Liver (tissue), 9 donors: Measurements from ENCODE around the gene TEX264. TPM values are rescaled to one million over a fixed set of nuclear protein-coding genes. Genes with fewer than 3 reads are reported as not detected.

Source experiments
- DNase-seq: peaks from one replicate; pipeline ENCODE4 v3.0.0-alpha.2; 2017; ENCODE audit warnings: low spot score
- H3K27ac ChIP-seq, 2 donors: one replicate each; pipeline ENCODE4 v1.7.0; 2013; ENCODE audit warnings: inconsistent platforms in 2 of 2, low read length in 2 of 2, control low read depth in 1 of 2, low read depth in 1 of 2, mild to moderate bottlenecking in 1 of 2
- H3K27me3 ChIP-seq, 4 donors: one replicate each; pipeline versions ENCODE4 v1.6.1 to v1.7.0; 2013; ENCODE audit warnings: low read length in 3 of 4, inconsistent platforms in 1 of 4, mild to moderate bottlenecking in 1 of 4, moderate library complexity in 1 of 4; ENCODE audit not compliant: control insufficient read depth in 4 of 4, insufficient read depth in 4 of 4
- H3K36me3 ChIP-seq, 4 donors: one replicate each; pipeline versions ENCODE4 v1.6.1 to v1.7.0; 2013; ENCODE audit warnings: low read length in 3 of 4, mild to moderate bottlenecking in 3 of 4, low read depth in 1 of 4, moderate library complexity in 1 of 4; ENCODE audit not compliant: control insufficient read depth in 4 of 4, insufficient read depth in 3 of 4
- H3K4me1 ChIP-seq, 4 donors: one replicate each; pipeline versions ENCODE4 v1.6.1 to v1.7.0; 2013; ENCODE audit warnings: low read length in 3 of 4, mild to moderate bottlenecking in 3 of 4, moderate library complexity in 1 of 4; ENCODE audit not compliant: control insufficient read depth in 4 of 4, insufficient read depth in 4 of 4
- H3K4me3 ChIP-seq, 3 donors: one replicate each; pipeline versions ENCODE4 v1.6.1 to v1.7.0; 2013; ENCODE audit warnings: low read length in 3 of 3, control low read depth in 1 of 3, low read depth in 1 of 3, mild to moderate bottlenecking in 1 of 3
- H3K9ac ChIP-seq, 2 donors: one replicate each; pipeline ENCODE4 v1.7.0; 2013; ENCODE audit warnings: low read length in 2 of 2, mild to moderate bottlenecking in 2 of 2, moderate library complexity in 2 of 2, control low read depth in 1 of 2, low read depth in 1 of 2
- H3K9me3 ChIP-seq, 4 donors: one replicate each; pipeline versions ENCODE4 v1.6.1 to v1.7.0; 2013; ENCODE audit warnings: low read length in 3 of 4; ENCODE audit not compliant: control insufficient read depth in 4 of 4
- EGR1 ChIP-seq, 2 donors: IDR thresholded peaks; 2 replicates each; pipeline ENCODE4 v1.6.1; 2016 to 2018; ENCODE audit warnings: antibody characterized with exemption in 2 of 2, low read depth in 2 of 2
- FOXA2 ChIP-seq: IDR thresholded peaks from 2 replicates; pipeline ENCODE4 v1.6.1; 2016; ENCODE audit warnings: antibody characterized with exemption
- GABPA ChIP-seq, 2 donors: IDR thresholded peaks in 1 of 2; conservative IDR thresholded peaks in 1 of 2; 2 replicates each; pipeline ENCODE4 v1.6.1; 2016; ENCODE audit warnings: antibody characterized with exemption in 2 of 2, mild to moderate bottlenecking in 1 of 2, moderate library complexity in 1 of 2
- HNF4A ChIP-seq, 2 donors: conservative IDR thresholded peaks; 2 replicates each; pipeline ENCODE4 v1.6.1; 2016; ENCODE audit warnings: antibody characterized with exemption in 2 of 2, mild to moderate bottlenecking in 2 of 2
- JUND ChIP-seq, 2 donors: IDR thresholded peaks; 2 replicates each; pipeline ENCODE4 v1.6.1; 2016; ENCODE audit warnings: antibody characterized with exemption in 2 of 2
- RAD21 ChIP-seq, 2 donors: IDR thresholded peaks; 2 replicates each; pipeline ENCODE4 v1.6.1; 2016; ENCODE audit warnings: antibody characterized with exemption in 2 of 2, mild to moderate bottlenecking in 2 of 2
- RXRA ChIP-seq, 2 donors: IDR thresholded peaks; 2 replicates each; pipeline ENCODE4 v1.6.1; 2017 to 2018; ENCODE audit warnings: antibody characterized with exemption in 2 of 2, mild to moderate bottlenecking in 1 of 2
- SP1 ChIP-seq: IDR thresholded peaks from 2 replicates; pipeline ENCODE4 v1.6.1; 2018; ENCODE audit warnings: antibody characterized with exemption, mild to moderate bottlenecking
- TAF1 ChIP-seq: conservative IDR thresholded peaks from 2 replicates; pipeline ENCODE4 v1.6.1; 2016; ENCODE audit warnings: antibody characterized with exemption, mild to moderate bottlenecking
- YY1 ChIP-seq: IDR thresholded peaks from 2 replicates; pipeline ENCODE4 v1.6.1; 2016; ENCODE audit warnings: antibody characterized with exemption, mild to moderate bottlenecking
- whole genome bisulfite sequencing: extraction: QIAGEN DNeasy Blood & Tissue Kit; methylation state at CpG from one replicate; pipeline ENCODE4 v1.1.7; 2013; 5-methylcytosine and 5-hydroxymethylcytosine counted together
- polyA plus RNA-seq, 2 donors: library from polyadenylated mRNA; stranded (reverse) in 1 of 2; unstranded in 1 of 2; fragments of 200-250 nt in 1 of 2; fragments of >200 nt in 1 of 2; fragmentation: Nextera tagmentation in 1 of 2; extraction: Ambion mirVana in 1 of 2; gene quantifications; one replicate each; pipeline versions ENCODE4 v1.2.1 to v1.2.3, GENCODE V29; 2013 to 2015
- total RNA-seq, 2 donors: library from RNA; depleted of rRNA; stranded (reverse); fragments of >200 nt; gene quantifications; one replicate each; pipeline ENCODE4 v1.2.3, GENCODE V29; 2014
- TF ChIP-seq, protein P1 (sequence below): IDR thresholded peaks from 2 replicates; pipeline ENCODE4 v1.6.1; 2016; ENCODE audit warnings: antibody characterized with exemption
- TF ChIP-seq, protein P2 (sequence below): IDR thresholded peaks from 2 replicates; pipeline ENCODE4 v1.6.1; 2016; ENCODE audit warnings: antibody characterized with exemption
- TF ChIP-seq, protein P3 (sequence below): IDR thresholded peaks from 2 replicates; pipeline ENCODE4 v1.6.1; 2016; ENCODE audit warnings: antibody characterized with exemption
- TF ChIP-seq, protein P4 (sequence below): IDR thresholded peaks from 2 replicates; pipeline ENCODE4 v1.6.1; 2016; ENCODE audit warnings: antibody characterized with exemption, mild to moderate bottlenecking
- TF ChIP-seq, protein P5 (sequence below): fragments of 150-350 bp; IDR thresholded peaks from 2 replicates; pipeline ENCODE4 v1.5.1; 2017; ENCODE audit warnings: improper control_type of control experiment, low read depth, low read length; ENCODE audit not compliant: missing input control
- donor health status: healthy.
- donor health status: healthy.
- donor health status: healthy.
- donor health status: healthy.
- donor health status: healthy.

Gene TEX264
- total and polyA plus RNA-seq, 4 donors: 21.2 to 48.4 (median 35.6) TPM

DNA sequence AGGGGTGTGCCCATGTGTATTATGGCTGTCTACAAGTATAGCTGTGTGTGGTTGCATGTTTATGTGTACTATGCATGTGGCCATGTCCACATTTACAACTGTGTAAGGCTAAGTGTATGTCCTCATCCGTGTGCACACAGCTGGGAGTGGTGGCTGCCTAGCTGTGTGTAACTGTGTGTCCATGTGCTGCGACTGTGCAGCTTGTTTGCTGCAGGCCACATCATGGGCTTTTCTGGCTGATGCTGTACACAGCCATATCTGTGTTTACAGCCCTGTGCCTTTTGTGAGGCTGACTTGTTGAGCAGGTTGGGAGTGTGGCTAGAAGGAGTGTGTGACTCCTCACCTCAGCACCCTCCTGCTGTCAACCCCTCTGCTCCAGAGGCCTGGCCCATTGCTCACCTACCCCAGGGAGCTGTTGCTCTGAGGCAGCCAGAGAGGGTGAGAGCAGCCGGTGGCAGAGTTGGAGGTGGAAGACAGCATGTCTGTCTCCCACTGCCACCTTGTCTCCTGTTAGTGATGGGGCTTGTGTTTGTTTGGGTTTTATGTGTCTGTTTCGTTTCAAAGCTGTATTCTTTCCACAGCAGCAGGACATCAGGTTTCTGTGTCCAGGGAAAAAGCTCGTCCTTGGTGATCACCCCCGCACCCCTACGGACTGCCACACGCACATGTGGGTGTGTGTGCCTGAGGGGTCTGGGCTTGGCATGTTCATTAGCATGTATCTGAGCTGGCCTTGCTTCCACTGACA lies 34.4 kb downstream of the TEX264 start:
- no peak overlapping the region for H3K9ac ChIP-seq
- H3K27me3 ChIP-seq: no peaks in the 10 kb centered on the region
- WGBS: 95% methylated on average over 8 of the region's 8 CpGs
- H3K9me3 ChIP-seq: no peaks in the 10 kb centered on the region
- peaks cover 5 to 33% (median 13%) of the 10 kb centered on the region in 4 donors for H3K36me3 ChIP-seq
- no peak for TF ChIP-seq SP1
- TF ChIP-seq EGR1 (IDR thresholded peaks at IDR 0.05; ENCODE audit: low read depth in 2 of 2): no peak
- TF ChIP-seq, protein P1, sequence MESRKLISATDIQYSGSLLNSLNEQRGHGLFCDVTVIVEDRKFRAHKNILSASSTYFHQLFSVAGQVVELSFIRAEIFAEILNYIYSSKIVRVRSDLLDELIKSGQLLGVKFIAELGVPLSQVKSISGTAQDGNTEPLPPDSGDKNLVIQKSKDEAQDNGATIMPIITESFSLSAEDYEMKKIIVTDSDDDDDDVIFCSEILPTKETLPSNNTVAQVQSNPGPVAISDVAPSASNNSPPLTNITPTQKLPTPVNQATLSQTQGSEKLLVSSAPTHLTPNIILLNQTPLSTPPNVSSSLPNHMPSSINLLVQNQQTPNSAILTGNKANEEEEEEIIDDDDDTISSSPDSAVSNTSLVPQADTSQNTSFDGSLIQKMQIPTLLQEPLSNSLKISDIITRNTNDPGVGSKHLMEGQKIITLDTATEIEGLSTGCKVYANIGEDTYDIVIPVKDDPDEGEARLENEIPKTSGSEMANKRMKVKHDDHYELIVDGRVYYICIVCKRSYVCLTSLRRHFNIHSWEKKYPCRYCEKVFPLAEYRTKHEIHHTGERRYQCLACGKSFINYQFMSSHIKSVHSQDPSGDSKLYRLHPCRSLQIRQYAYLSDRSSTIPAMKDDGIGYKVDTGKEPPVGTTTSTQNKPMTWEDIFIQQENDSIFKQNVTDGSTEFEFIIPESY: no peak
- no peak for TF ChIP-seq JUND (IDR thresholded peaks at IDR 0.05)
- DNase-seq: no peak
- H3K27ac ChIP-seq: no peak overlapping the region
- no peak overlapping the region for H3K4me3 ChIP-seq
- peaks cover 0 to 4% (median 1%) of the 10 kb centered on the region in 4 donors for H3K4me1 ChIP-seq

DNA sequence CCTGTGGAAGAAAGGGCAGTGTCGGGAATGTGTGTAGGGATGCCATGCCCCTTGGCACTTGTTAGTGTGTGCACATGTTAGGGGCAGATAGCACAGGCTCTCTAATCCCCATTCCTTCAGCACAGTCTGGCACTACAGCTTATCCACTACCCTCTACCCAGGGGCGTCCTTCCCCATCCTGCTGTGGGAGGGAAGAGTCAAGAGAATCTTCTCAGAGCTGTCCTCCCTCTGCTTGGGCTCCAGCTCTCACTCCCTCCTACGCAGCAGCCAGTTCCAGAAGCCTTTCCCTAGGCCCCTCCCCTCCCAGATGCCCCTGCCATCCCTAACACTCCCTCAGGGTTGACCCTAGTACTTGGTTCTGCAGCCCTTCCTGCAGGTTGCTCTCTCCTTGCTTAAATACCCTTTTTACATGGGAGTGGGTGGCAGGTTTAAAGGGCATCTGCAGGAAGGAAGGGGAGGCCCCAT lies 35.0 kb downstream of the TEX264 start:
- TF ChIP-seq HNF4A (conservative IDR thresholded peaks at IDR 0.05): no peak
- TF ChIP-seq, protein P2, sequence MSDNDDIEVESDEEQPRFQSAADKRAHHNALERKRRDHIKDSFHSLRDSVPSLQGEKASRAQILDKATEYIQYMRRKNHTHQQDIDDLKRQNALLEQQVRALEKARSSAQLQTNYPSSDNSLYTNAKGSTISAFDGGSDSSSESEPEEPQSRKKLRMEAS: no peak
- TF ChIP-seq GABPA (IDR thresholded peaks at IDR 0.05 in 1 of 2, conservative IDR thresholded peaks at IDR 0.05 in 1 of 2): no peak
- TF ChIP-seq SP1: no peak
- TF ChIP-seq, protein P3, sequence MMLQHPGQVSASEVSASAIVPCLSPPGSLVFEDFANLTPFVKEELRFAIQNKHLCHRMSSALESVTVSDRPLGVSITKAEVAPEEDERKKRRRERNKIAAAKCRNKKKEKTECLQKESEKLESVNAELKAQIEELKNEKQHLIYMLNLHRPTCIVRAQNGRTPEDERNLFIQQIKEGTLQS: no peak
- TF ChIP-seq RXRA (IDR thresholded peaks at IDR 0.05): no peak
- TF ChIP-seq, protein P1: no peak
- TF ChIP-seq RAD21 (IDR thresholded peaks at IDR 0.05): no peak
- no peak for TF ChIP-seq YY1
- no peak for TF ChIP-seq TAF1
- TF ChIP-seq FOXA2: no peak
- TF ChIP-seq, protein P4, sequence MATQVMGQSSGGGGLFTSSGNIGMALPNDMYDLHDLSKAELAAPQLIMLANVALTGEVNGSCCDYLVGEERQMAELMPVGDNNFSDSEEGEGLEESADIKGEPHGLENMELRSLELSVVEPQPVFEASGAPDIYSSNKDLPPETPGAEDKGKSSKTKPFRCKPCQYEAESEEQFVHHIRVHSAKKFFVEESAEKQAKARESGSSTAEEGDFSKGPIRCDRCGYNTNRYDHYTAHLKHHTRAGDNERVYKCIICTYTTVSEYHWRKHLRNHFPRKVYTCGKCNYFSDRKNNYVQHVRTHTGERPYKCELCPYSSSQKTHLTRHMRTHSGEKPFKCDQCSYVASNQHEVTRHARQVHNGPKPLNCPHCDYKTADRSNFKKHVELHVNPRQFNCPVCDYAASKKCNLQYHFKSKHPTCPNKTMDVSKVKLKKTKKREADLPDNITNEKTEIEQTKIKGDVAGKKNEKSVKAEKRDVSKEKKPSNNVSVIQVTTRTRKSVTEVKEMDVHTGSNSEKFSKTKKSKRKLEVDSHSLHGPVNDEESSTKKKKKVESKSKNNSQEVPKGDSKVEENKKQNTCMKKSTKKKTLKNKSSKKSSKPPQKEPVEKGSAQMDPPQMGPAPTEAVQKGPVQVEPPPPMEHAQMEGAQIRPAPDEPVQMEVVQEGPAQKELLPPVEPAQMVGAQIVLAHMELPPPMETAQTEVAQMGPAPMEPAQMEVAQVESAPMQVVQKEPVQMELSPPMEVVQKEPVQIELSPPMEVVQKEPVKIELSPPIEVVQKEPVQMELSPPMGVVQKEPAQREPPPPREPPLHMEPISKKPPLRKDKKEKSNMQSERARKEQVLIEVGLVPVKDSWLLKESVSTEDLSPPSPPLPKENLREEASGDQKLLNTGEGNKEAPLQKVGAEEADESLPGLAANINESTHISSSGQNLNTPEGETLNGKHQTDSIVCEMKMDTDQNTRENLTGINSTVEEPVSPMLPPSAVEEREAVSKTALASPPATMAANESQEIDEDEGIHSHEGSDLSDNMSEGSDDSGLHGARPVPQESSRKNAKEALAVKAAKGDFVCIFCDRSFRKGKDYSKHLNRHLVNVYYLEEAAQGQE: no peak
- TF ChIP-seq, protein P5, sequence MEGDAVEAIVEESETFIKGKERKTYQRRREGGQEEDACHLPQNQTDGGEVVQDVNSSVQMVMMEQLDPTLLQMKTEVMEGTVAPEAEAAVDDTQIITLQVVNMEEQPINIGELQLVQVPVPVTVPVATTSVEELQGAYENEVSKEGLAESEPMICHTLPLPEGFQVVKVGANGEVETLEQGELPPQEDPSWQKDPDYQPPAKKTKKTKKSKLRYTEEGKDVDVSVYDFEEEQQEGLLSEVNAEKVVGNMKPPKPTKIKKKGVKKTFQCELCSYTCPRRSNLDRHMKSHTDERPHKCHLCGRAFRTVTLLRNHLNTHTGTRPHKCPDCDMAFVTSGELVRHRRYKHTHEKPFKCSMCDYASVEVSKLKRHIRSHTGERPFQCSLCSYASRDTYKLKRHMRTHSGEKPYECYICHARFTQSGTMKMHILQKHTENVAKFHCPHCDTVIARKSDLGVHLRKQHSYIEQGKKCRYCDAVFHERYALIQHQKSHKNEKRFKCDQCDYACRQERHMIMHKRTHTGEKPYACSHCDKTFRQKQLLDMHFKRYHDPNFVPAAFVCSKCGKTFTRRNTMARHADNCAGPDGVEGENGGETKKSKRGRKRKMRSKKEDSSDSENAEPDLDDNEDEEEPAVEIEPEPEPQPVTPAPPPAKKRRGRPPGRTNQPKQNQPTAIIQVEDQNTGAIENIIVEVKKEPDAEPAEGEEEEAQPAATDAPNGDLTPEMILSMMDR: no peak
- TF ChIP-seq JUND (IDR thresholded peaks at IDR 0.05): no peak
- no peak for DNase-seq
- Histone ChIP-seq H3K4me1 (peaks cover 0 to 4% (median 1%) of the 10 kb centered on the region in 4 donors), H3K9ac (no peak overlapping the region), H3K9me3 (no peaks in the 10 kb centered on the region), H3K27me3 (no peaks in the 10 kb centered on the region), H3K27ac (no peak overlapping the region), H3K36me3 (peaks cover 5 to 29% (median 11%) of the 10 kb centered on the region in 4 donors), H3K4me3 (no peak overlapping the region)
- 89% methylated on average over 3 of the region's 3 CpGs for WGBS
